GM12891 (cell line): ENCODE results near the gene PHACTR3.

ENCODE experiments used
- POLR2A ChIP-seq: IDR thresholded peaks from 2 replicates; pipeline ENCODE4 v1.6.1; 2011; ENCODE audit warnings: low read depth, low read length, control low read depth
- POLR2AphosphoS5 ChIP-seq: IDR thresholded peaks from 2 replicates; pipeline ENCODE4 v1.6.1; 2011; ENCODE audit warnings: low read depth, low read length, control low read depth
- TAF1 ChIP-seq: IDR thresholded peaks from 2 replicates; pipeline ENCODE4 v1.6.1; 2011; ENCODE audit warnings: low read depth, low read length, control low read depth

- TF ChIP-seq POLR2A (no peak), POLR2AphosphoS5 (no peak), TAF1 (no peak)
Measured at GRCh38 chr20:59832406-59833363, 228.3 kb downstream of the PHACTR3 start.
